ENCODE results near the gene FLVCR1. TPM values are rescaled to one million over a fixed set of nuclear protein-coding genes. Genes with fewer than 3 reads are reported as not detected.
"Not testable (repeated sequence)": the region's sequence is repeated elsewhere in the genome, so short reads cannot be mapped to it uniquely, and the experiment has no call there.

Gene FLVCR1
- total and polyA plus RNA-seq, 3 donors from 2014 or later, result 7.4 to 13.3 (median 10.1) TPM

- H3K9me3 ChIP-seq, result no peaks in the 10 kb centered on the region
- H3K4me3 ChIP-seq, result no peak overlapping the region
- H3K27me3 ChIP-seq, result no peaks in the 10 kb centered on the region
- intact Hi-C loops (cut with DNase I; ENCODE audit: low total_unique reads), result no loop called here
- no peaks in the 10 kb centered on the region for H3K36me3 ChIP-seq (ENCODE audit: low read depth, missing control alignments)
- DNase-seq, result no peak
- WGBS, 2 donors, result 88 to 96% methylated on average over 4 to 5 of the region's 5 CpGs
- TF ChIP-seq POLR2A (IDR thresholded peaks at IDR 0.05), result no peak
- no peak for TF ChIP-seq CTCF (IDR thresholded peaks at IDR 0.05)
- no peaks in the 10 kb centered on the region for H3K4me1 ChIP-seq
- no peak overlapping the region for H3K27ac ChIP-seq
These were observed 30.2 kb upstream of the FLVCR1 start for GRCh38 chr1:212827831-212828278.

- no peak overlapping the region for H3K27ac ChIP-seq
- no peak overlapping the region for H3K4me3 ChIP-seq
- intact Hi-C loops (cut with DNase I; ENCODE audit: low total_unique reads), result no loop called here
- H3K9me3 ChIP-seq, result no peaks in the 10 kb centered on the region
- no peaks in the 10 kb centered on the region for H3K27me3 ChIP-seq
- 76% methylated on average over 2 of the region's 2 CpGs for WGBS, 2 donors
- H3K36me3 ChIP-seq (ENCODE audit: low read depth, missing control alignments), result no peaks in the 10 kb centered on the region
- no peaks in the 10 kb centered on the region for H3K4me1 ChIP-seq
- no peak for TF ChIP-seq CTCF (IDR thresholded peaks at IDR 0.05)
- TF ChIP-seq POLR2A (IDR thresholded peaks at IDR 0.05), result no peak
- no peak for DNase-seq
These were observed 29.7 kb upstream of the FLVCR1 start for GRCh38 chr1:212828395-212828794.

GRCh38 chr1:212833211-212834207 lies 24.6 kb upstream of the FLVCR1 start:
- WGBS, 2 donors, result 83 to 86% methylated on average over 8 of the region's 8 CpGs
- H3K36me3 ChIP-seq (ENCODE audit: low read depth, missing control alignments); H3K27me3 ChIP-seq; H3K9me3 ChIP-seq; H3K27ac ChIP-seq; DNase-seq; intact Hi-C loops (cut with DNase I; ENCODE audit: low total_unique reads); H3K4me3 ChIP-seq; H3K4me1 ChIP-seq: not testable (repeated sequence)

- TF ChIP-seq POLR2A (IDR thresholded peaks at IDR 0.05), result no peak
- TF ChIP-seq CTCF (IDR thresholded peaks at IDR 0.05), result no peak
- DNase-seq, result no peak
- H3K27me3 ChIP-seq, result no peaks in the 10 kb centered on the region
- intact Hi-C loops (cut with DNase I; ENCODE audit: low total_unique reads), result no loop called here
- no peak overlapping the region for H3K4me3 ChIP-seq
- 93 to 95% methylated on average over 5 of the region's 5 CpGs for WGBS, 2 donors
- H3K9me3 ChIP-seq, result no peaks in the 10 kb centered on the region
- H3K27ac ChIP-seq, result no peak overlapping the region
- no peaks in the 10 kb centered on the region for H3K36me3 ChIP-seq (ENCODE audit: low read depth, missing control alignments)
- no peaks in the 10 kb centered on the region for H3K4me1 ChIP-seq
These were observed 19.9 kb upstream of the FLVCR1 start for GRCh38 chr1:212838145-212838544.

- WGBS, 2 donors, result 79 to 95% methylated on average over 3 of the region's 3 CpGs
- intact Hi-C loops (cut with DNase I; ENCODE audit: low total_unique reads), result not testable (repeated sequence)
These were observed 13.6 kb upstream of the FLVCR1 start for GRCh38 chr1:212844521-212844920.

More at GRCh38 chr1:212844521-212844920, 13.6 kb upstream of the FLVCR1 start:
- not testable (repeated sequence) for H3K4me1 ChIP-seq; H3K27me3 ChIP-seq; DNase-seq; H3K36me3 ChIP-seq (ENCODE audit: low read depth, missing control alignments); H3K9me3 ChIP-seq; H3K4me3 ChIP-seq; H3K27ac ChIP-seq
